Measurements from ENCODE around the gene ANXA5. TPM values are rescaled to one million over a fixed set of nuclear protein-coding genes. Genes with fewer than 3 reads are reported as not detected.
A peak's percentile ranks its signal among the peaks of the same experiment; 100 is the strongest.

ANXA5 gene
- total RNA-seq (2021): 177 and 230 TPM in 2 replicates
- percentile 96 among the genes with signal in this experiment for Bru-seq, nascent RNA
- BruChase-seq, experiment 1, labeled RNA remaining after a 2-hour chase: percentile 91 among the genes with signal in this experiment
- BruChase-seq, experiment 2, labeled RNA remaining after a 6-hour chase: percentile 94 among the genes with signal in this experiment
- long read RNA-seq, transcript ANXA5-201 (13 exons, 1,762 nt): major isoform, 806 of 909 reads
- long read RNA-seq, partial matches to known transcripts: 54 of 909 reads
- long read RNA-seq, other reads (novel, unspliced or antisense): 48 of 909 reads

DNA sequence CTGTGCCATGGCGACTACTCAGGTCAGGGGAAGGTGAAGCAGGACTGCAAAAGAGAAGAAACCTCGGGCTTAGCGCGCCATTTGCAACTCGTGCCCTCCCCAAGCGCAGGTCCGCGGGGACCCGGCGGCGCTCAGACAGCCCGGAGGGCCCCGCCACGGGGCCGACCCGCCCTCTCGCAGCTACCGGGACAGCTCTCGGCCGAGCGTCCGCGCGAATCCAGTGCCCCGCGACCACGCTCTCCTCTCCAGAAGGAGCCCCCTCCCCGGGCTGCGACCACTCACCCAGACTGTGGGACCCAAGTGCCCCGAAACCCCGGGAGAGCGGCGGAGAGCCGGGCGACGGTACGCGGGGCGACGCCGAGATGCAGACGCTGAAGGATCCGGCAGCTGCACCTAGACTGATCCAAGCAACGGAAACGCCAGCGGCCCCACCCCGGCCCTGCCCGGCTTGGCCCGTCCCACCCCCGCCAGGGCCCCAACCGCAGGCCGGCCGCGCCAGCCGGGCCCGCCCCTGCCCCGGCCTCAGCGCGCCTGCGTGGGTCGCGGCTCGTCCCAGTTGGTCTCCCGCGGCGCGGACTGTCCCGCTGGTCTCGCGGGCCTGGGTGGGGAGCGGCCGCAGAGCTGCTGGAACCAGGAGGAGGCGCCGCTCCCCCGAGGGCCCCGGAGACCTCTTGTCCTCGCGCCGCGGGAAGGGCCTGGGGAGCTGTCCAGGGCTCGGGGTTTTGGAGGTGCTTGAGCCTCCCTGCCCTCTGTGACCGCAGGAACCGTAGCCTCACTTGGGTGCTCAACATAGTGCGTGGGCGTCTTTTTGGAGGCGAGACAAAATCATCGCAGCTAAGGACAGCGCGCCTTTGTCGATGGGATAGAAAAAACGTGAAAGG is at the start of gene ANXA5:
ANXA5 (minus strand) TSS at position 400 of the 881 bp plus-strand sequence; CDS start at position 9, 391 bp downstream.
- Histone ChIP-seq H3K27ac (peak within 1 kb of the TSS; percentile 63), H2AFZ (peak within 1 kb of the TSS; percentile 97), H3K4me1 (replicated peaks; ENCODE audit: insufficient read depth) (peaks cover 44% of the 10 kb centered on the region), H3K27me3 (ENCODE audit: insufficient read depth, low read depth) (no peaks in the 10 kb centered on the region), H3K79me2 (ENCODE audit: low read depth) (peaks cover 46% of the 10 kb centered on the region), H3K9me3 (ENCODE audit: insufficient read depth, low read depth) (peaks cover 5% of the 10 kb centered on the region), H3K36me3 (ENCODE audit: low read depth) (peaks cover 14% of the 10 kb centered on the region), H3K9me2 (ENCODE audit: insufficient read depth) (no peaks in the 10 kb centered on the region), H3K4me2 (peak within 1 kb of the TSS; percentile 83), H3F3A (ENCODE audit: insufficient read depth, low read depth) (peaks cover 27% of the 10 kb centered on the region; the same call in 1 of the 2 replicates), H3K4me3 (peak within 1 kb of the TSS; percentile 64), H4K20me1 (ENCODE audit: insufficient read depth) (no peaks in the 10 kb centered on the region)
- ChIA-PET POLR2A (ENCODE audit: unreplicated experiment) (interaction anchor here (0.5 to 0.7 kb wide), 3 partner anchors 30 to 423 kb away, joined by 3 to 4 read pairs (median 3); no protein-coding TSS in a partner anchor), CTCF (interaction anchor here (1.0 to 1.1 kb wide), 2 partner anchors 13 to 31 kb away, joined by 3 to 5 read pairs; no protein-coding TSS in a partner anchor)
- DNase-seq: peak; percentile 69 to 93
- intact Hi-C loops (cut with micrococcal nuclease; ENCODE audit: unreplicated experiment): loop anchor here (2.0 to 5.0 kb wide), 2 partner anchors 30 to 105 kb away; partner anchors contain the start of gene EXOSC9
- TF ChIP-seq, protein P1, sequence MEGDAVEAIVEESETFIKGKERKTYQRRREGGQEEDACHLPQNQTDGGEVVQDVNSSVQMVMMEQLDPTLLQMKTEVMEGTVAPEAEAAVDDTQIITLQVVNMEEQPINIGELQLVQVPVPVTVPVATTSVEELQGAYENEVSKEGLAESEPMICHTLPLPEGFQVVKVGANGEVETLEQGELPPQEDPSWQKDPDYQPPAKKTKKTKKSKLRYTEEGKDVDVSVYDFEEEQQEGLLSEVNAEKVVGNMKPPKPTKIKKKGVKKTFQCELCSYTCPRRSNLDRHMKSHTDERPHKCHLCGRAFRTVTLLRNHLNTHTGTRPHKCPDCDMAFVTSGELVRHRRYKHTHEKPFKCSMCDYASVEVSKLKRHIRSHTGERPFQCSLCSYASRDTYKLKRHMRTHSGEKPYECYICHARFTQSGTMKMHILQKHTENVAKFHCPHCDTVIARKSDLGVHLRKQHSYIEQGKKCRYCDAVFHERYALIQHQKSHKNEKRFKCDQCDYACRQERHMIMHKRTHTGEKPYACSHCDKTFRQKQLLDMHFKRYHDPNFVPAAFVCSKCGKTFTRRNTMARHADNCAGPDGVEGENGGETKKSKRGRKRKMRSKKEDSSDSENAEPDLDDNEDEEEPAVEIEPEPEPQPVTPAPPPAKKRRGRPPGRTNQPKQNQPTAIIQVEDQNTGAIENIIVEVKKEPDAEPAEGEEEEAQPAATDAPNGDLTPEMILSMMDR (conservative IDR thresholded peaks at IDR 0.05): peak; percentile 32; the same call in 1 of the 2 replicates
- no peak for TF ChIP-seq EZH2 (IDR thresholded peaks at IDR 0.05; ENCODE audit: low read depth)
- BruUV-seq (replicated peaks): no TSS peak

DNA sequence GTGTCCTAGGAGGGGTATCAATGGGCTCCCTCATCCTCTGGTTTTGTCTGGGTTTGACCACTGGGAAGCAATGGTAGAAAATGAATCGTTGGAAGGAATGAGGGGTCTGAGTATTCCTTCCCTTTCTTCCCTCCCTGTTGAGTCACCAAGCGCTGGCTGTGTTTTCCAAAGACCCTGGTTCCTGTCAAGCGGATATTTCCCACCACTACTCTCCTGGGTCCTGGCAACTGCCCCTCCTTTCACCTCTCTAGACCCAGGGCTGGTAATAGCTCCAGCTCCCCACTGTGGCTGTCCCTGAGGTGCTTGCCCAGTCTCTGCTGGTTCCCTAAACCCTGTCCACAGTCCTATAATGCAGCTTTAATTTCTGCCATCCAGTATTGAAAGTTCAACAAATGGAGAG is 46.0 kb upstream of the ANXA5 start:
- CTCF ChIA-PET: no interaction called here
- intact Hi-C loops (cut with micrococcal nuclease; ENCODE audit: unreplicated experiment): no loop called here
- Histone ChIP-seq H3K4me3 (no peak overlapping the region), H4K20me1 (ENCODE audit: insufficient read depth) (no peaks in the 10 kb centered on the region), H3K9me2 (ENCODE audit: insufficient read depth) (no peaks in the 10 kb centered on the region), H3F3A (ENCODE audit: insufficient read depth, low read depth) (no peaks in the 10 kb centered on the region), H3K79me2 (ENCODE audit: low read depth) (no peaks in the 10 kb centered on the region), H2AFZ (no peak overlapping the region), H3K9me3 (ENCODE audit: insufficient read depth, low read depth) (no peaks in the 10 kb centered on the region), H3K27me3 (ENCODE audit: insufficient read depth, low read depth) (no peaks in the 10 kb centered on the region), H3K36me3 (ENCODE audit: low read depth) (no peaks in the 10 kb centered on the region), H3K4me2 (no peak overlapping the region), H3K27ac (no peak overlapping the region), H3K4me1 (replicated peaks; ENCODE audit: insufficient read depth) (no peaks in the 10 kb centered on the region)
- DNase-seq: no peak
- no peak for TF ChIP-seq EZH2 (IDR thresholded peaks at IDR 0.05; ENCODE audit: low read depth)
- TF ChIP-seq, protein P1 (conservative IDR thresholded peaks at IDR 0.05): no peak
- POLR2A ChIA-PET (ENCODE audit: unreplicated experiment): no interaction called here
- no TSS peak for BruUV-seq (replicated peaks)

DNA sequence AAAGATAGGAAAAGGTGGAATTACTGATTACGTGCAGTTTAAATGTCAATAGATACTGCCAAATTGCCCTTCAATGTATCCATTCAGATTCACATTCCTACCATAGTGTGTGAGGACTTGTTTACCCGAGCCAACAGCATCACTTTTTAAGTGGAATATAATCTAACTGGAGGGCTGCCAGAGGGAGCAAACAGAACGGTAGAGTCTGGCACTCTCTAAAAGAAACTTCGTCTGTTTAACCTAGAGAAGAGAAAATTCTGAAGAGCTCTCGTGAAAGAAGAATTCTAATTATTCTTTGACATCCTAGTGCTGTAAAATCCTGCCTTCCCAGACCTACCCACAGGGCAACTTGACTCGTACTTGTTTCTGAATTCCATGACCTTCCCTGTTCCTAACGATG is 45.0 kb upstream of the ANXA5 start:
- Histone ChIP-seq H2AFZ (no peak overlapping the region), H3K36me3 (ENCODE audit: low read depth) (no peaks in the 10 kb centered on the region), H3K4me1 (replicated peaks; ENCODE audit: insufficient read depth) (no peaks in the 10 kb centered on the region), H4K20me1 (ENCODE audit: insufficient read depth) (no peaks in the 10 kb centered on the region), H3K27ac (no peak overlapping the region), H3K9me2 (ENCODE audit: insufficient read depth) (no peaks in the 10 kb centered on the region), H3K4me3 (no peak overlapping the region), H3K27me3 (ENCODE audit: insufficient read depth, low read depth) (no peaks in the 10 kb centered on the region), H3F3A (ENCODE audit: insufficient read depth, low read depth) (no peaks in the 10 kb centered on the region), H3K9me3 (ENCODE audit: insufficient read depth, low read depth) (no peaks in the 10 kb centered on the region), H3K79me2 (ENCODE audit: low read depth) (no peaks in the 10 kb centered on the region), H3K4me2 (no peak overlapping the region)
- BruUV-seq (replicated peaks): no TSS peak
- CTCF ChIA-PET: no interaction called here
- no peak for DNase-seq
- POLR2A ChIA-PET (ENCODE audit: unreplicated experiment): no interaction called here
- TF ChIP-seq, protein P1 (conservative IDR thresholded peaks at IDR 0.05): no peak
- no peak for TF ChIP-seq EZH2 (IDR thresholded peaks at IDR 0.05; ENCODE audit: low read depth)
- intact Hi-C loops (cut with micrococcal nuclease; ENCODE audit: unreplicated experiment): no loop called here

All from PC-9 (cell line).